ENCODE results near the gene POLR2J.
"Not testable (repeated sequence)": the region's sequence is repeated elsewhere in the genome, so short reads cannot be mapped to it uniquely, and the experiment has no call there.

Gene POLR2J

DNA sequence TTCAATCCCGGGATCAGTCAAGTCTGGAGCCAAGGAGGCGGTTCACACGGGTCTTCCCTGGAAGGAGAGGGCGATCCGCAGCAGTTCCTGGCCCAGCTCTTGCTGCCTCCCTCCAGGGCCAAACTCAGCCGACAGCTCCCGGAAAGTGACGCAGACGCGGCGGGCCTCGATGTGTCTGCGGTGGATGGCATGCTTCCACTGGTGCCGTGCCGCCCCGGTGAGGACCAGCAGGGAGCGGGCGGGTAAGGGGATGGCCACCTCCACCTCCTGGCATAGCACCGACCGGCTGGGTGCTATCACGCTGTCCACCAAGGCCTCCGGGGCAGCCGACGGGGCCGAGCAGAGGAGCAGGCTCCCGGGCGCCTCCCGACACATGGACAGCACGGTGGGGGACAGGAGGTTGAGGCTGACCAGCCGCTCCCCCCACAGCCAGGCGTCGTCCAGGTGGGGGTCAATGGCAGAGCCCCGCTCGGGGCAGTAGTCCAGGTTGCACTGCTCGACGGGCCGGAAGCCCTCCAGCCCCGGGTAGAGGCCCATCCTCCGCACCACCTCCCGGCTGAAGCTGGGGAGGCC, 21.3 kb downstream of the POLR2J start:
- no peak overlapping the region for H3K27ac ChIP-seq
- H3K4me3 ChIP-seq, result no peak overlapping the region
- TF ChIP-seq, protein P1, sequence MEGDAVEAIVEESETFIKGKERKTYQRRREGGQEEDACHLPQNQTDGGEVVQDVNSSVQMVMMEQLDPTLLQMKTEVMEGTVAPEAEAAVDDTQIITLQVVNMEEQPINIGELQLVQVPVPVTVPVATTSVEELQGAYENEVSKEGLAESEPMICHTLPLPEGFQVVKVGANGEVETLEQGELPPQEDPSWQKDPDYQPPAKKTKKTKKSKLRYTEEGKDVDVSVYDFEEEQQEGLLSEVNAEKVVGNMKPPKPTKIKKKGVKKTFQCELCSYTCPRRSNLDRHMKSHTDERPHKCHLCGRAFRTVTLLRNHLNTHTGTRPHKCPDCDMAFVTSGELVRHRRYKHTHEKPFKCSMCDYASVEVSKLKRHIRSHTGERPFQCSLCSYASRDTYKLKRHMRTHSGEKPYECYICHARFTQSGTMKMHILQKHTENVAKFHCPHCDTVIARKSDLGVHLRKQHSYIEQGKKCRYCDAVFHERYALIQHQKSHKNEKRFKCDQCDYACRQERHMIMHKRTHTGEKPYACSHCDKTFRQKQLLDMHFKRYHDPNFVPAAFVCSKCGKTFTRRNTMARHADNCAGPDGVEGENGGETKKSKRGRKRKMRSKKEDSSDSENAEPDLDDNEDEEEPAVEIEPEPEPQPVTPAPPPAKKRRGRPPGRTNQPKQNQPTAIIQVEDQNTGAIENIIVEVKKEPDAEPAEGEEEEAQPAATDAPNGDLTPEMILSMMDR (IDR thresholded peaks at IDR 0.05), result no peak
- DNase-seq (ENCODE audit: low spot score), result no peak

DNA sequence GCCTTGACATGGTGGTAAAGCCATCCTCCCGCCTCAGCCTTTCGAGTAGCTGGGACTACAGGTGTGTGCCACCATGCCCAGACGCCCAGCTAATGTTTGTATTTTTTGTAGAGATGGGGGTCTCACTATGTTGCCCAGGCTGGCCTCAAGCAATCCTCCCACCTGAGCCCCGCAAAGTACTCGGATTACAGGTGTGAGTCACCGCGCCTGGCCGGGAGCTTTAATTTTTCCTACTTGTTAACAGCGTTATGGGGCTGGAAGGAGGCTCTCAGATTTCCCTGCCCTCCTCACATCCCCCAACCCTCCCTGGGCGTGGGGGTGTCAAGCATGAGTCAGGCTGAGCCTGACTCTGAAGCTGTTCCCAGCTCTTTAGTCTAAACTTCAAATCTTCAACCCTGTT, 22.4 kb downstream of the POLR2J start:
- TF ChIP-seq, protein P1 (IDR thresholded peaks at IDR 0.05), result no peak
- Histone ChIP-seq H3K4me3 (no peak overlapping the region), H3K27ac (no peak overlapping the region)
- no peak for DNase-seq (ENCODE audit: low spot score)

DNA sequence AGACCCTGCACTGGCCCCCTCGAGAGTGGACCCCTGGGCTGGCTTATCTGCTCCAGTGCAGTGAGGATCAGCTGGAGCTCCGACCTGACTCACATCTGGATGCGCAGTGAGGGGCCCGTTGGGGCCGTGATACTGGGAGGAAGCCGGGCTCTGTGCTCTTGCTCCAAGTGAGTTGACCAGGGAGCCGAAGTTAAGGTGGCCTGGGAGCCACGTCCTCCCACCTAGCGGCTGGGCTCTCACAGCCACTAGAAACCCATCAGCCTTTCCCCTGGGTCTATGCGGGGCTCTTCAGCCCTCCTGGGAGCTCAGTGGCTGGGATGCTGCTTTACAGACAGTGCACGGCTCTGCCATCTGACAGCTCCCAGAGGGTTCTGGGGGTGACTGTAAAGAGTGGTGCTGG, 23.1 kb downstream of the POLR2J start:
- Histone ChIP-seq H3K4me3 (no peak overlapping the region), H3K27ac (no peak overlapping the region)
- TF ChIP-seq, protein P1 (IDR thresholded peaks at IDR 0.05), result no peak
- no peak for DNase-seq (ENCODE audit: low spot score)

DNA sequence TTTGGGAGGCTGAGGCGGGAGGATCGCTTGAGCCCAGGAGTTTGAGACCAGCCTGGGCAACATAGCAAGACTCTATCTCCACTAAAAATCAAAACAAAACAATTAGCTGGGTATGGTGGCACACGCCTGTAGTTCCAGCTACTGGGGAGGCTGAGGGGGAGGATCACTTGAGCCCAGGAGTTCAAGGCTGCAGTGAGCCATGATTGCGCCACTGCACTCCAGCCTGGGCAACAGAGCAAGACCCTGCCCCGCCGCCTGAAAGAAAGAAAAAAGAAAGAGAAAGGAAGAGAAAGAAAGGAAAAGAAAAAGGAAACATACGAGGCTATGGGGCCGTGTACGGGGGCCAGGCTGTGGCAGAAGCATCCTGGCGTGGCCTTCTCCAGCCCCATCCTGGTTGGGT, 23.8 kb downstream of the POLR2J start:
- DNase-seq (ENCODE audit: low spot score); H3K27ac ChIP-seq; H3K4me3 ChIP-seq: not testable (repeated sequence)

DNA sequence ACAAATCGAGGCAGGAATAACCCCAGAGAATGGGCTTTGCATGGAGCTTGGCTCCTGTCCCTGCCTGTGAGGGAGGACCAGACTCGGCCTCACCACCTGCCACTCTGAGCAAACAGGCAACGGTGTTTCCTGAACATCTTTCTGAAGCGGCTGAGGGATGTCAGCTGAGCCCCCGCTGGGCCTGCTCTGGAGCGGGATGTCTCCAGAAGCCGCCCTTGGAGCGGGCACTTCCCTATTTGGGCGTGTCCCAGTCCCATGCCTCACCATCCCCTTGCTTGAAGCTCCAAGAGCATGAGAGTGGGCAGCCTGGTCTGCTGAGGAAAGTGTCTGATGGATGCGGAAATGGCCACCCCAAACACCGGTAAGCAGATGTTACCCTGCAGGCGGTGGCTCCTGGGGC, 24.3 kb downstream of the POLR2J start:
- TF ChIP-seq, protein P1 (IDR thresholded peaks at IDR 0.05), result no peak
- DNase-seq (ENCODE audit: low spot score), result no peak
- Histone ChIP-seq H3K4me3 (no peak overlapping the region), H3K27ac (no peak overlapping the region)

DNA sequence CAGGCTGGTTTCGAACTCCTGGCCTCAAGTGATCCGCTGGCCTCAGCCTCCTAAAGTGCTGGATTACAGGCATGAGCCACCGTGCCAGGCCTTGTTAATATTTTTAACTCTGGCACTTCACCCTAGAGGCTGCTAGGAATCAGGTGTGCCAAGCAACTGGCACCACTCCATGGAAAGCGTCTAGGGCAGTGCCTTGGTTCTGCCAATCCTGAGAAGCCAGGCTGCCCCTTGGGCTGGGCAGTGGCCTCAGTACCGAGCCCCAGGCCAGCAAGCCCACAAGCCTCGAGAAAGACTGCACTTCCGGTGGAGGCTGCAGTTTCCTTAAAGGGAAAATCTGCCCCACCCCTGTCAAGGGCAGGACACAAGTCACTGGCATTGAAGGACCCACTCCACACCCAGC, 25.4 kb downstream of the POLR2J start:
- DNase-seq (ENCODE audit: low spot score), result no peak
- TF ChIP-seq, protein P1 (IDR thresholded peaks at IDR 0.05), result no peak
- no peak overlapping the region for H3K4me3 ChIP-seq
- H3K27ac ChIP-seq, result no peak overlapping the region

DNA sequence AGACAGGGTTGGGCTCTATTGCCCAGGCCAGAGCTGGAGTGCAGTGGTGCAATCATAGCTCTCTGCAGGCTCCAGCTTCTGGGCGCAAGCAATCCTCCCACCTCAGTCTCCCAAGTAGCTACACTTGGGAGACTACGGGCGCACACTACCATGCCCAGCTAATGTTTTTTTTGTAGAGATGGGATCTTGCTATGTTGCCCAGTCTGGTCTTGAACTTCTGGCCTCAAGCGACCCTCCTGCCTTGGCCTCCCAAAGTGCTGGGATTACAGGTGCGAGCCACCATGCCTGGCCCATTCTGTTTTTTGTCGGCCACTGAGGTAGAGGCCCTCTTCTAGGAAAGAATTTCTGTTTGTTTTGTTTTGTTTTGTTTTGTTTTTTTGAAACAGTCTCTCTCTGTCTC, 26.3 kb downstream of the POLR2J start:
- no peak for DNase-seq (ENCODE audit: low spot score)
- TF ChIP-seq, protein P1 (IDR thresholded peaks at IDR 0.05), result no peak
- H3K4me3 ChIP-seq, result no peak overlapping the region
- no peak overlapping the region for H3K27ac ChIP-seq

Data from coronary artery (tissue), 2 donors.